HEK293 (cell line): ENCODE results near the gene CANT1.

Experiments used
- BCL11B ChIP-seq: fragments of 450-650 bp; formaldehyde crosslinking; IDR thresholded peaks from 2 replicates; pipeline ENCODE4 v1.5.1; 2016; ENCODE audit warnings: low read depth, missing biosample characterization, missing genetic modification characterization
- HOXC10 ChIP-seq: sonication (generic); formaldehyde crosslinking; IDR thresholded peaks from 2 replicates; pipeline ENCODE4 v1.8.1; 2023; ENCODE audit warnings: mild to moderate bottlenecking, missing genetic modification reagents
- IKZF3 ChIP-seq: fragments of 450-650 bp; IDR thresholded peaks from 2 replicates; pipeline ENCODE4 v1.5.0; 2018; ENCODE audit warnings: missing biosample characterization, mild to moderate bottlenecking, missing genetic modification characterization, moderate library complexity
- KLF8 ChIP-seq: fragments of 450-650 bp; formaldehyde crosslinking; IDR thresholded peaks from 2 replicates; pipeline ENCODE4 v1.5.1; 2016; ENCODE audit warnings: missing biosample characterization, missing genetic modification characterization
- MEIS1 ChIP-seq: sonication (generic); formaldehyde crosslinking; IDR thresholded peaks from 2 replicates; pipeline ENCODE4 v1.8.1; 2022; ENCODE audit warnings: missing genetic modification reagents, mild to moderate bottlenecking, borderline replicate concordance
- SCRT1 ChIP-seq: fragments of 450-650 bp; formaldehyde crosslinking; IDR thresholded peaks from 2 replicates; pipeline ENCODE4 v1.5.1; 2016; ENCODE audit warnings: missing biosample characterization, missing genetic modification characterization, borderline replicate concordance
- SP2 ChIP-seq: fragments of 450-650 bp; formaldehyde crosslinking; IDR thresholded peaks from 2 replicates; pipeline ENCODE4 v1.5.1; 2016; ENCODE audit warnings: missing biosample characterization, missing genetic modification characterization
- ZIC2 ChIP-seq: fragments of 450-650 bp; formaldehyde crosslinking; IDR thresholded peaks from 2 replicates; pipeline ENCODE4 v1.5.1; 2016; ENCODE audit warnings: missing biosample characterization, missing genetic modification characterization
- ZNF121 ChIP-seq: fragments of 450-650 bp; formaldehyde crosslinking; IDR thresholded peaks from 2 replicates; pipeline ENCODE4 v1.5.1; 2016; ENCODE audit warnings: missing biosample characterization, missing genetic modification characterization
- ZNF138 ChIP-seq: fragments of 450-650 bp; formaldehyde crosslinking; IDR thresholded peaks from 2 replicates; pipeline ENCODE4 v1.5.1; 2016; ENCODE audit warnings: missing biosample characterization, missing genetic modification characterization, borderline replicate concordance
- ZNF214 ChIP-seq: fragments of 450-650 bp; formaldehyde crosslinking; IDR thresholded peaks from 2 replicates; pipeline ENCODE4 v1.5.1; 2017; ENCODE audit warnings: missing biosample characterization, mild to moderate bottlenecking, missing genetic modification characterization, borderline replicate concordance
- ZNF354C ChIP-seq: fragments of 450-650 bp; formaldehyde crosslinking; IDR thresholded peaks from 2 replicates; pipeline ENCODE4 v1.5.1; 2016; ENCODE audit warnings: missing biosample characterization, missing genetic modification characterization, low read depth, borderline replicate concordance
- ZNF416 ChIP-seq: fragments of 450-650 bp; formaldehyde crosslinking; IDR thresholded peaks from 2 replicates; pipeline ENCODE4 v1.5.1; 2016; ENCODE audit warnings: missing biosample characterization, missing genetic modification characterization
- ZNF544 ChIP-seq: fragments of 450-650 bp; formaldehyde crosslinking; IDR thresholded peaks from 2 replicates; pipeline ENCODE4 v1.5.0; 2017; ENCODE audit warnings: missing biosample characterization, missing genetic modification characterization
- ZNF561 ChIP-seq: fragments of 450-650 bp; IDR thresholded peaks from 2 replicates; pipeline ENCODE4 v1.5.1; 2018; ENCODE audit warnings: missing biosample characterization, missing genetic modification characterization, borderline replicate concordance
- ZNF670 ChIP-seq: fragments of 450-650 bp; formaldehyde crosslinking; IDR thresholded peaks from 2 replicates; pipeline ENCODE4 v1.5.1; 2016; ENCODE audit warnings: missing biosample characterization, missing genetic modification characterization, low read depth
- ZNF747 ChIP-seq: fragments of 450-650 bp; formaldehyde crosslinking; IDR thresholded peaks from 2 replicates; pipeline ENCODE4 v1.5.1; 2016; ENCODE audit warnings: missing biosample characterization, missing genetic modification characterization
- ZNF791 ChIP-seq: fragments of 450-650 bp; formaldehyde crosslinking; IDR thresholded peaks from 2 replicates; pipeline ENCODE4 v1.5.1; 2016; ENCODE audit warnings: missing biosample characterization, missing genetic modification characterization
- ZNF792 ChIP-seq: fragments of 450-650 bp; formaldehyde crosslinking; IDR thresholded peaks from 2 replicates; pipeline ENCODE4 v1.5.1; 2016; ENCODE audit warnings: missing biosample characterization, missing genetic modification characterization
- ZNF837 ChIP-seq: fragments of 450-650 bp; formaldehyde crosslinking; IDR thresholded peaks from 2 replicates; pipeline ENCODE4 v1.5.1; 2016; ENCODE audit warnings: missing biosample characterization, missing genetic modification characterization
- TF ChIP-seq, protein P1 (sequence below): fragments of 450-650 bp; formaldehyde crosslinking; IDR thresholded peaks from 2 replicates; pipeline ENCODE4 v1.5.1; 2016; ENCODE audit warnings: missing biosample characterization, missing genetic modification characterization, borderline replicate concordance
- TF ChIP-seq, protein P2 (sequence below): fragments of 450-650 bp; formaldehyde crosslinking; IDR thresholded peaks from 2 replicates; pipeline ENCODE4 v1.5.1; 2016; ENCODE audit warnings: missing biosample characterization, missing genetic modification characterization
- TF ChIP-seq, protein P3 (sequence below): fragments of 450-650 bp; formaldehyde crosslinking; IDR thresholded peaks from 2 replicates; pipeline ENCODE4 v1.5.1; 2016; ENCODE audit warnings: missing biosample characterization, missing genetic modification characterization
- TF ChIP-seq, protein P4 (sequence below): fragments of 450-650 bp; IDR thresholded peaks from 2 replicates; pipeline ENCODE4 v1.5.1; 2018; ENCODE audit warnings: missing biosample characterization, missing genetic modification characterization
- TF ChIP-seq, protein P5 (sequence below): sonication (generic); formaldehyde crosslinking; IDR thresholded peaks from 2 replicates; pipeline ENCODE4 v1.8.1; 2022; ENCODE audit warnings: mild to moderate bottlenecking, moderate library complexity, missing genetic modification reagents
- TF ChIP-seq, protein P6 (sequence below): fragments of 450-650 bp; formaldehyde crosslinking; IDR thresholded peaks from 2 replicates; pipeline ENCODE4 v1.5.1; 2016; ENCODE audit warnings: missing biosample characterization, missing genetic modification characterization
- TF ChIP-seq, protein P7 (sequence below): fragments of 450-650 bp; formaldehyde crosslinking; IDR thresholded peaks from 2 replicates; pipeline ENCODE4 v1.5.1; 2016; ENCODE audit warnings: missing biosample characterization, missing genetic modification characterization
- TF ChIP-seq, protein P8 (sequence below): fragments of 450-650 bp; formaldehyde crosslinking; IDR thresholded peaks from 2 replicates; pipeline ENCODE4 v1.5.1; 2017; ENCODE audit warnings: missing biosample characterization, missing genetic modification characterization

CANT1 gene

DNA sequence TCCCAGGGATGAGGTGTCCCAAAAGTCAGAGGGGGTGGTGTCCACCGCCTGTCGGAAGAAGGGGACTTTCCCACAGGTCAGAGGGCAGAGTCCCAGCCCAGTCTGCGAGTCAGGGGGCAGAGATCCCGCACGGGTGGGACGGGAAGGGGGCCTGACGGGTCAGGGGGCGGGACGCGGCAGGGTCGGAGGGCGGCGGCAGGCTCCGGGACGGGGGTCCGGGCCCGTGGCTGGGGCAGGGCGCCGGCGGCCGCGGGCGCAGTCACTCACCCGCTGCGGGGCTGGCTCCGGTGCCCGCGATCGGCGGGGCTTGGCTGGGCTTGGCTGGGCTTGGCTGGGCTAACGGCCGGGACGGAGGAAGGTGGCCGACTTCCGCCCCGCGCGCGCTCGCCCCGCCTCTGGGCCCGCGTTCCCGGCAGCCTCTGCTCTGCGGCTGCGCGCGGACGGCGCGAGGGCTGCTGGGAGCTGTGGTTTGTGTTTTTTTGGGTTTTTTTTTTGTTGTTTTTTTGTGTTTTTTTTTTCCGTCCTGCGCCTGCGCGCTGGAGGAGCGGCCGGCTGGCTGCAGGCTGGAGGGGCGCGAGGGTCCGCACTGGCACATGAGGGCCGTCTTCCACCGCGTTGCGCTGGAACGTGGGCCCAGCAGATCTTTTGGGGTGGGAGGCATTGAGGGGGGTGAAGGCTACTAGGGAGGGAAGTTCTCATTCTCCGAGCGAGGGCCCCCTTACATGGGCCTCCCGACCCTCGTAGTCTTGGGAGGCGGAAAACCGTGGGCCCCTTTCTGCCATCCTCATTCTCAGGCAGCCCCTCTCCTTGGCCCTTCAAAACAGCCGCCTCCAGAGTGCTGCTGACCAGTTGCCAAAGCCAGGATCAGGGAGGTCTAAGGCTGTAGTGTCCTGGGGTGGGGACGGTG lies at the start of gene CANT1 (continued):
- TF ChIP-seq, protein P1, sequence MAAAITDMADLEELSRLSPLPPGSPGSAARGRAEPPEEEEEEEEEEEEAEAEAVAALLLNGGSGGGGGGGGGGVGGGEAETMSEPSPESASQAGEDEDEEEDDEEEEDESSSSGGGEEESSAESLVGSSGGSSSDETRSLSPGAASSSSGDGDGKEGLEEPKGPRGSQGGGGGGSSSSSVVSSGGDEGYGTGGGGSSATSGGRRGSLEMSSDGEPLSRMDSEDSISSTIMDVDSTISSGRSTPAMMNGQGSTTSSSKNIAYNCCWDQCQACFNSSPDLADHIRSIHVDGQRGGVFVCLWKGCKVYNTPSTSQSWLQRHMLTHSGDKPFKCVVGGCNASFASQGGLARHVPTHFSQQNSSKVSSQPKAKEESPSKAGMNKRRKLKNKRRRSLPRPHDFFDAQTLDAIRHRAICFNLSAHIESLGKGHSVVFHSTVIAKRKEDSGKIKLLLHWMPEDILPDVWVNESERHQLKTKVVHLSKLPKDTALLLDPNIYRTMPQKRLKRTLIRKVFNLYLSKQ (tag by site-specific recombination) = no peak
- TF ChIP-seq IKZF3 (tag by site-specific recombination) (no peak), ZNF747 (tag by site-specific recombination) (no peak), ZNF354C (tag by site-specific recombination) (no peak), KLF8 (tag by site-specific recombination) (0 out of 2 replicates have a peak, but pooled peaks have one; percentile 24), HOXC10 (no peak), ZNF561 (tag by site-specific recombination) (no peak), ZNF670 (tag by site-specific recombination) (no peak), ZNF544 (tag by site-specific recombination) (no peak), ZIC2 (tag by site-specific recombination) (no peak), ZNF791 (no peak), ZNF138 (tag by site-specific recombination) (no peak), MEIS1 (no peak), SCRT1 (no peak), ZNF792 (tag by site-specific recombination) (0 out of 2 replicates have a peak, but pooled peaks have one; percentile 30), ZNF121 (no peak), BCL11B (no peak), ZNF837 (tag by site-specific recombination) (no peak), ZNF416 (tag by site-specific recombination) (no peak), SP2 (peak; percentile 64), ZNF214 (tag by site-specific recombination) (no peak)
- TF ChIP-seq, protein P2, sequence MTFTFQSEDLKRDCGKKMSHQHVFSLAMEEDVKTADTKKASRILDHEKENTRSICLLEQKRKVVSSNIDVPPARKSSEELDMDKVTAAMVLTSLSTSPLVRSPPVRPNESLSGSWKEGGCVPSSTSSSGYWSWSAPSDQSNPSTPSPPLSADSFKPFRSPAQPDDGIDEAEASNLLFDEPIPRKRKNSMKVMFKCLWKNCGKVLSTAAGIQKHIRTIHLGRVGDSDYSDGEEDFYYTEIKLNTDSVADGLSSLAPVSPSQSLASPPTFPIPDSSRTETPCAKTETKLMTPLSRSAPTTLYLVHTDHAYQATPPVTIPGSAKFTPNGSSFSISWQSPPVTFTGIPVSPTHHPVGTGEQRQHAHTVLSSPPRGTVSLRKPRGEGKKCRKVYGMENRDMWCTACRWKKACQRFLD (tag by site-specific recombination) = no peak
- TF ChIP-seq, protein P3, sequence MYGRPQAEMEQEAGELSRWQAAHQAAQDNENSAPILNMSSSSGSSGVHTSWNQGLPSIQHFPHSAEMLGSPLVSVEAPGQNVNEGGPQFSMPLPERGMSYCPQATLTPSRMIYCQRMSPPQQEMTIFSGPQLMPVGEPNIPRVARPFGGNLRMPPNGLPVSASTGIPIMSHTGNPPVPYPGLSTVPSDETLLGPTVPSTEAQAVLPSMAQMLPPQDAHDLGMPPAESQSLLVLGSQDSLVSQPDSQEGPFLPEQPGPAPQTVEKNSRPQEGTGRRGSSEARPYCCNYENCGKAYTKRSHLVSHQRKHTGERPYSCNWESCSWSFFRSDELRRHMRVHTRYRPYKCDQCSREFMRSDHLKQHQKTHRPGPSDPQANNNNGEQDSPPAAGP (tag by site-specific recombination) = no peak
- TF ChIP-seq, protein P4, sequence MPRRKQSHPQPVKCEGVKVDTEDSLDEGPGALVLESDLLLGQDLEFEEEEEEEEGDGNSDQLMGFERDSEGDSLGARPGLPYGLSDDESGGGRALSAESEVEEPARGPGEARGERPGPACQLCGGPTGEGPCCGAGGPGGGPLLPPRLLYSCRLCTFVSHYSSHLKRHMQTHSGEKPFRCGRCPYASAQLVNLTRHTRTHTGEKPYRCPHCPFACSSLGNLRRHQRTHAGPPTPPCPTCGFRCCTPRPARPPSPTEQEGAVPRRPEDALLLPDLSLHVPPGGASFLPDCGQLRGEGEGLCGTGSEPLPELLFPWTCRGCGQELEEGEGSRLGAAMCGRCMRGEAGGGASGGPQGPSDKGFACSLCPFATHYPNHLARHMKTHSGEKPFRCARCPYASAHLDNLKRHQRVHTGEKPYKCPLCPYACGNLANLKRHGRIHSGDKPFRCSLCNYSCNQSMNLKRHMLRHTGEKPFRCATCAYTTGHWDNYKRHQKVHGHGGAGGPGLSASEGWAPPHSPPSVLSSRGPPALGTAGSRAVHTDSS (tag by site-specific recombination) = no peak
- TF ChIP-seq, protein P5, sequence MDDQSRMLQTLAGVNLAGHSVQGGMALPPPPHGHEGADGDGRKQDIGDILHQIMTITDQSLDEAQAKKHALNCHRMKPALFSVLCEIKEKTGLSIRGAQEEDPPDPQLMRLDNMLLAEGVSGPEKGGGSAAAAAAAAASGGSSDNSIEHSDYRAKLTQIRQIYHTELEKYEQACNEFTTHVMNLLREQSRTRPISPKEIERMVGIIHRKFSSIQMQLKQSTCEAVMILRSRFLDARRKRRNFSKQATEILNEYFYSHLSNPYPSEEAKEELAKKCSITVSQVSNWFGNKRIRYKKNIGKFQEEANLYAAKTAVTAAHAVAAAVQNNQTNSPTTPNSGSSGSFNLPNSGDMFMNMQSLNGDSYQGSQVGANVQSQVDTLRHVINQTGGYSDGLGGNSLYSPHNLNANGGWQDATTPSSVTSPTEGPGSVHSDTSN = no peak
- TF ChIP-seq, protein P6, sequence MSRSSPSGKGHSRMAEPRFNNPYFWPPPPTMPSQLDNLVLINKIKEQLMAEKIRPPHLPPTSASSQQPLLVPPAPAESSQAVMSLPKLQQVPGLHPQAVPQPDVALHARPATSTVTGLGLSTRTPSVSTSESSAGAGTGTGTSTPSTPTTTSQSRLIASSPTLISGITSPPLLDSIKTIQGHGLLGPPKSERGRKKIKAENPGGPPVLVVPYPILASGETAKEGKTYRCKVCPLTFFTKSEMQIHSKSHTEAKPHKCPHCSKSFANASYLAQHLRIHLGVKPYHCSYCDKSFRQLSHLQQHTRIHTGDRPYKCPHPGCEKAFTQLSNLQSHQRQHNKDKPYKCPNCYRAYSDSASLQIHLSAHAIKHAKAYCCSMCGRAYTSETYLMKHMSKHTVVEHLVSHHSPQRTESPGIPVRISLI (tag by site-specific recombination) = peak; percentile 100
- TF ChIP-seq, protein P7, sequence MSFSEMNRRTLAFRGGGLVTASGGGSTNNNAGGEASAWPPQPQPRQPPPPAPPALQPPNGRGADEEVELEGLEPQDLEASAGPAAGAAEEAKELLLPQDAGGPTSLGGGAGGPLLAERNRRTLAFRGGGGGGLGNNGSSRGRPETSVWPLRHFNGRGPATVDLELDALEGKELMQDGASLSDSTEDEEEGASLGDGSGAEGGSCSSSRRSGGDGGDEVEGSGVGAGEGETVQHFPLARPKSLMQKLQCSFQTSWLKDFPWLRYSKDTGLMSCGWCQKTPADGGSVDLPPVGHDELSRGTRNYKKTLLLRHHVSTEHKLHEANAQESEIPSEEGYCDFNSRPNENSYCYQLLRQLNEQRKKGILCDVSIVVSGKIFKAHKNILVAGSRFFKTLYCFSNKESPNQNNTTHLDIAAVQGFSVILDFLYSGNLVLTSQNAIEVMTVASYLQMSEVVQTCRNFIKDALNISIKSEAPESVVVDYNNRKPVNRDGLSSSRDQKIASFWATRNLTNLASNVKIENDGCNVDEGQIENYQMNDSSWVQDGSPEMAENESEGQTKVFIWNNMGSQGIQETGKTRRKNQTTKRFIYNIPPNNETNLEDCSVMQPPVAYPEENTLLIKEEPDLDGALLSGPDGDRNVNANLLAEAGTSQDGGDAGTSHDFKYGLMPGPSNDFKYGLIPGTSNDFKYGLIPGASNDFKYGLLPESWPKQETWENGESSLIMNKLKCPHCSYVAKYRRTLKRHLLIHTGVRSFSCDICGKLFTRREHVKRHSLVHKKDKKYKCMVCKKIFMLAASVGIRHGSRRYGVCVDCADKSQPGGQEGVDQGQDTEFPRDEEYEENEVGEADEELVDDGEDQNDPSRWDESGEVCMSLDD (tag by site-specific recombination) = no peak
- TF ChIP-seq, protein P8, sequence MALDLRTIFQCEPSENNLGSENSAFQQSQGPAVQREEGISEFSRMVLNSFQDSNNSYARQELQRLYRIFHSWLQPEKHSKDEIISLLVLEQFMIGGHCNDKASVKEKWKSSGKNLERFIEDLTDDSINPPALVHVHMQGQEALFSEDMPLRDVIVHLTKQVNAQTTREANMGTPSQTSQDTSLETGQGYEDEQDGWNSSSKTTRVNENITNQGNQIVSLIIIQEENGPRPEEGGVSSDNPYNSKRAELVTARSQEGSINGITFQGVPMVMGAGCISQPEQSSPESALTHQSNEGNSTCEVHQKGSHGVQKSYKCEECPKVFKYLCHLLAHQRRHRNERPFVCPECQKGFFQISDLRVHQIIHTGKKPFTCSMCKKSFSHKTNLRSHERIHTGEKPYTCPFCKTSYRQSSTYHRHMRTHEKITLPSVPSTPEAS (tag by site-specific recombination) = no peak
